ENCODE results near the gene EPHB1. TPM values are rescaled to one million over a fixed set of nuclear protein-coding genes. Genes with fewer than 3 reads are reported as not detected.

The EPHB1 gene
- polyA plus RNA-seq, 3 donors, result 0.06 to 0.55 TPM; not detected in 1

DNA sequence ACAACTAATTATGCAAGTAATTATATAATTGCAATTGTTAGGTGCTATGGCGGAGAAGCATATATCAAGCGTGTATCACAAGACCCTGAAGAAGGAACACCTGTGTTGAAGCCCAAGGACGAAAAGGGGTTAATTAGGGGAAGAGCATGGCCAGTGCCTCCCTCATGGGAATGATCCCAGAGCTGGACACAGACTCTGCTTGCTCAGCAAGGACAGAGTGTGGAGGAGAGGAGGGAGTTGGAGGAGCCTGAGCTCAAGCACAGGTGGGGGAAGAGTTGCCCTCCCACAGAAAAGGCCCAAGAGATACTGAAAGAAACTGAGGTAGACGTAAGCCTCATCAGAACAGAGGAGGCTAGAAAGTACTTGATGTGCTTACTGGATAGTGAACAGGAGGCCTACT, 423.7 kb downstream of the EPHB1 start:
- H2AFZ ChIP-seq (ENCODE audit: insufficient read depth, low read depth, low read length, poor library complexity, severe bottlenecking), result no peak overlapping the region
- Mint-ChIP-seq H3K27me3 (ENCODE audit: low read depth in 3 of 3) (peaks cover 0 to 3% (median 2%) of the 10 kb centered on the region in 3 donors), H3K4me3 (no peak overlapping the region), H3K36me3 (no peaks in the 10 kb centered on the region), H3K4me1 (peaks cover 5% of the 10 kb centered on the region), H3K27ac (no peak overlapping the region), H3K9me3 (peaks cover 0 to 9% (median 2%) of the 10 kb centered on the region in 7 donors)
- H3K27me3 ChIP-seq (ENCODE audit: control insufficient read depth in 2 of 2, insufficient read depth in 2 of 2, low read length in 2 of 2), result no peaks in the 10 kb centered on the region
- no peaks in the 10 kb centered on the region for H3K4me1 ChIP-seq (ENCODE audit: control insufficient read depth in 1 of 2, insufficient read depth in 2 of 2, low read length in 2 of 2)
- H3K9ac ChIP-seq (ENCODE audit: insufficient read depth, low read length, poor library complexity, severe bottlenecking), result no peak overlapping the region
- peaks cover 0 to 3% of the 10 kb centered on the region in 2 donors for H3K9me3 ChIP-seq (replicated peaks in 1 of 2; ENCODE audit: control insufficient read depth in 1 of 2, insufficient read depth in 1 of 2, low read length in 2 of 2)
- H3K27ac ChIP-seq (ENCODE audit: low read depth in 1 of 2, low read length in 2 of 2), result no peak overlapping the region
- H3K4me3 ChIP-seq (replicated peaks in 1 of 3; ENCODE audit: low read depth in 2 of 3, low read length in 3 of 3), result no peak overlapping the region
- intact Hi-C loops (cut with micrococcal nuclease), result no loop called here
- DNase-seq, result no peak
- H3K79me2 ChIP-seq (ENCODE audit: insufficient read depth, low read length), result no peaks in the 10 kb centered on the region
- WGBS (ENCODE audit: insufficient coverage), result 90% methylated on average over 2 of the region's 4 CpGs
- no peaks in the 10 kb centered on the region for H3K36me3 ChIP-seq (replicated peaks in 1 of 2; ENCODE audit: control insufficient read depth in 1 of 2, insufficient read depth in 2 of 2, low read length in 2 of 2)
- TF ChIP-seq, protein P1, sequence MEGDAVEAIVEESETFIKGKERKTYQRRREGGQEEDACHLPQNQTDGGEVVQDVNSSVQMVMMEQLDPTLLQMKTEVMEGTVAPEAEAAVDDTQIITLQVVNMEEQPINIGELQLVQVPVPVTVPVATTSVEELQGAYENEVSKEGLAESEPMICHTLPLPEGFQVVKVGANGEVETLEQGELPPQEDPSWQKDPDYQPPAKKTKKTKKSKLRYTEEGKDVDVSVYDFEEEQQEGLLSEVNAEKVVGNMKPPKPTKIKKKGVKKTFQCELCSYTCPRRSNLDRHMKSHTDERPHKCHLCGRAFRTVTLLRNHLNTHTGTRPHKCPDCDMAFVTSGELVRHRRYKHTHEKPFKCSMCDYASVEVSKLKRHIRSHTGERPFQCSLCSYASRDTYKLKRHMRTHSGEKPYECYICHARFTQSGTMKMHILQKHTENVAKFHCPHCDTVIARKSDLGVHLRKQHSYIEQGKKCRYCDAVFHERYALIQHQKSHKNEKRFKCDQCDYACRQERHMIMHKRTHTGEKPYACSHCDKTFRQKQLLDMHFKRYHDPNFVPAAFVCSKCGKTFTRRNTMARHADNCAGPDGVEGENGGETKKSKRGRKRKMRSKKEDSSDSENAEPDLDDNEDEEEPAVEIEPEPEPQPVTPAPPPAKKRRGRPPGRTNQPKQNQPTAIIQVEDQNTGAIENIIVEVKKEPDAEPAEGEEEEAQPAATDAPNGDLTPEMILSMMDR (IDR thresholded peaks at IDR 0.05), result no peak
- no peaks in the 10 kb centered on the region for H4K20me1 ChIP-seq (ENCODE audit: insufficient read depth, low read length)
- no peak overlapping the region for H3K4me2 ChIP-seq (replicated peaks; ENCODE audit: extremely low read depth, low read length, poor library complexity, severe bottlenecking)

GRCh38 chr3:135224815-135225362, 429.8 kb downstream of the EPHB1 start:
- no peaks in the 10 kb centered on the region for H3K36me3 Mint-ChIP-seq
- Histone ChIP-seq H3K9ac (ENCODE audit: insufficient read depth, low read length, poor library complexity, severe bottlenecking) (no peak overlapping the region), H2AFZ (ENCODE audit: insufficient read depth, low read depth, low read length, poor library complexity, severe bottlenecking) (no peak overlapping the region), H4K20me1 (ENCODE audit: insufficient read depth, low read length) (no peaks in the 10 kb centered on the region), H3K79me2 (ENCODE audit: insufficient read depth, low read length) (no peaks in the 10 kb centered on the region), H3K27ac (ENCODE audit: low read depth in 1 of 2, low read length in 2 of 2) (no peak overlapping the region), H3K4me1 (ENCODE audit: control insufficient read depth in 1 of 2, insufficient read depth in 2 of 2, low read length in 2 of 2) (peaks cover 38 to 42% of the 10 kb centered on the region in 2 donors), H3K4me3 (replicated peaks in 1 of 3; ENCODE audit: low read depth in 2 of 3, low read length in 3 of 3) (no peak overlapping the region), H3K9me3 (replicated peaks in 1 of 2; ENCODE audit: control insufficient read depth in 1 of 2, insufficient read depth in 1 of 2, low read length in 2 of 2) (peaks cover 0 to under 1% of the 10 kb centered on the region in 2 donors), H3K36me3 (replicated peaks in 1 of 2; ENCODE audit: control insufficient read depth in 1 of 2, insufficient read depth in 2 of 2, low read length in 2 of 2) (no peaks in the 10 kb centered on the region), H3K27me3 (ENCODE audit: control insufficient read depth in 2 of 2, insufficient read depth in 2 of 2, low read length in 2 of 2) (no peaks in the 10 kb centered on the region), H3K4me2 (replicated peaks; ENCODE audit: extremely low read depth, low read length, poor library complexity, severe bottlenecking) (no peak overlapping the region)
- 98% methylated on average over 3 of the region's 5 CpGs for WGBS (ENCODE audit: insufficient coverage)
- H3K4me1 Mint-ChIP-seq, result peaks cover 38% of the 10 kb centered on the region
- H3K27me3 Mint-ChIP-seq (ENCODE audit: low read depth in 3 of 3), result no peaks in the 10 kb centered on the region
- no peak for DNase-seq
- no peak overlapping the region for H3K4me3 Mint-ChIP-seq
- TF ChIP-seq, protein P1 (IDR thresholded peaks at IDR 0.05), result no peak
- H3K27ac Mint-ChIP-seq, result no peak overlapping the region
- H3K9me3 Mint-ChIP-seq, result peaks cover 0 to 3% (median 0%) of the 10 kb centered on the region in 7 donors
- intact Hi-C loops (cut with micrococcal nuclease), result no loop called here
